GM18907 (cell line): Measurements from ENCODE around the gene SPHK2.
"Not testable (repeated sequence)": the region's sequence is repeated elsewhere in the genome, so short reads cannot be mapped to it uniquely, and the experiment has no call there.

Source experiments
- ATAC-seq: cut with Tn5 transposase; IDR thresholded peaks from one replicate; pipeline ENCODE4 v1.9.1; 2021; ENCODE audit warnings: mild to moderate bottlenecking, moderate library complexity; ENCODE audit not compliant: unreplicated experiment

Gene SPHK2

GRCh38 chr19:48618916-48619691 lies at the start of gene SPHK2, which contains the start of gene RPL18:
TSS of gene SPHK2 (plus strand) at chr19:48619506. CDS start at chr19:48620515, 1,009 bp downstream.
TSS of gene RPL18 (minus strand) at chr19:48619178. CDS start at chr19:48619143, 35 bp downstream.
- peak; percentile 83 for ATAC-seq

GRCh38 chr19:48569814-48570213 lies 49.5 kb upstream of the SPHK2 start:
- ATAC-seq, result no peak

- ATAC-seq, result no peak
Measured at GRCh38 chr19:48571378-48572162, 47.7 kb upstream of the SPHK2 start.

- ATAC-seq, result no peak
Measured at GRCh38 chr19:48573163-48573505, 46.2 kb upstream of the SPHK2 start.

- no peak for ATAC-seq
Measured at GRCh38 chr19:48575931-48576622, 43.2 kb upstream of the SPHK2 start.

- ATAC-seq, result not testable (repeated sequence)
Measured at GRCh38 chr19:48577908-48578307, 41.4 kb upstream of the SPHK2 start.

- no peak for ATAC-seq
Measured at GRCh38 chr19:48578891-48579290, 40.4 kb upstream of the SPHK2 start.

- ATAC-seq, result no peak
Measured at GRCh38 chr19:48582168-48582567, 37.1 kb upstream of the SPHK2 start.

- no peak for ATAC-seq
Measured at GRCh38 chr19:48587387-48587786, 31.9 kb upstream of the SPHK2 start.

GRCh38 chr19:48588670-48589401 lies 30.5 kb upstream of the SPHK2 start:
- ATAC-seq, result no peak

GRCh38 chr19:48591021-48591420 lies 28.3 kb upstream of the SPHK2 start:
- ATAC-seq, result no peak

GRCh38 chr19:48595171-48595570 lies 24.1 kb upstream of the SPHK2 start:
- ATAC-seq, result no peak

GRCh38 chr19:48595833-48596232 lies 23.5 kb upstream of the SPHK2 start:
- no peak for ATAC-seq

GRCh38 chr19:48596237-48596636 lies 23.1 kb upstream of the SPHK2 start:
- ATAC-seq, result no peak

GRCh38 chr19:48596679-48597465 lies 22.4 kb upstream of the SPHK2 start:
- ATAC-seq, result no peak

- no peak for ATAC-seq
Measured at GRCh38 chr19:48598996-48599700, 20.2 kb upstream of the SPHK2 start.

- no peak for ATAC-seq
Measured at GRCh38 chr19:48600679-48601417, 18.5 kb upstream of the SPHK2 start.

- no peak for ATAC-seq
Measured at GRCh38 chr19:48603001-48603400, 16.3 kb upstream of the SPHK2 start.

- ATAC-seq, result no peak
Measured at GRCh38 chr19:48603449-48603848, 15.9 kb upstream of the SPHK2 start.
